H1 (cell line): ENCODE measurements around the gene ATP5F1E.

Source experiments
- POU5F1 ChIP-seq: IDR thresholded peaks from 2 replicates; pipeline ENCODE4 v1.6.1; 2011; ENCODE audit warnings: low read depth, mild to moderate bottlenecking, low read length, moderate library complexity
- SIN3A ChIP-seq, 2 experiments: IDR thresholded peaks in 1 of 2; conservative IDR thresholded peaks in 1 of 2; 2 replicates each; pipeline ENCODE4 v1.6.1; 2011 to 2012; ENCODE audit warnings: low read length in 2 of 2, improper control_type of control experiment in 1 of 2, low read depth in 1 of 2, mild to moderate bottlenecking in 1 of 2

DNA sequence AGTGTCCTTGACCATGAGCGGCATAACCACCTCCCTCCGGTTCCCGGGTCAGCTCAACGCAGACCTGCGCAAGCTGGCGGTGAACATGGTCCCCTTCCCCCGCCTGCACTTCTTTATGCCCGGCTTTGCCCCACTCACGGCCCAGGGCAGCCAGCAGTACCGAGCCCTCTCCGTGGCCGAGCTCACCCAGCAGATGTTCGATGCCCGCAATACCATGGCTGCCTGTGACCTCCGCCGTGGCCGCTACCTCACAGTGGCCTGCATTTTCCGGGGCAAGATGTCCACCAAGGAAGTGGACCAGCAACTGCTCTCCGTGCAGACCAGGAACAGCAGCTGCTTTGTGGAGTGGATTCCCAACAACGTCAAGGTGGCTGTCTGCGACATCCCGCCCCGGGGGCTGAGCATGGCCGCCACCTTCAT, 8.0 kb downstream of the ATP5F1E start:
- no peak for TF ChIP-seq SIN3A (conservative IDR thresholded peaks at IDR 0.05 in 1 of 2, IDR thresholded peaks at IDR 0.05 in 1 of 2; ENCODE audit: low read depth in 1 of 2, low read length in 2 of 2)
- no peak for TF ChIP-seq POU5F1
